Prostate gland (tissue), 2 donors: ENCODE results near the gene CCSER2.

ENCODE experiments used
- CTCF ChIP-seq, 4 experiments: fragments of 200-600 bp in 2 of 4; fragments of 450-650 bp in 2 of 4; sonication (generic) in 2 of 4; IDR thresholded peaks; 1 replicate in 3 of 4; 2 replicates in 1 of 4; pipeline ENCODE4 v1.5.1; 2016 to 2019; ENCODE audit warnings: antibody characterized with exemption in 4 of 4, mild to moderate bottlenecking in 2 of 4, moderate library complexity in 2 of 4
- POLR2A ChIP-seq: fragments of 450-650 bp; IDR thresholded peaks from one replicate; pipeline ENCODE4 v1.6.1; 2016; ENCODE audit warnings: antibody characterized with exemption, mild to moderate bottlenecking

GRCh38 chr10:84538036-84538435 lies 209.6 kb downstream of the CCSER2 start:
- no peak for TF ChIP-seq POLR2A
- no peak for TF ChIP-seq CTCF (IDR thresholded peaks at IDR 0.05)
